ENCODE results near the gene LYPD3. TPM values are rescaled to one million over a fixed set of nuclear protein-coding genes. Genes with fewer than 3 reads are reported as not detected.

The LYPD3 gene
- polyA plus RNA-seq, 1 of the 3 experiments (the other 2 are of a cell fraction): 4.2 TPM

DNA sequence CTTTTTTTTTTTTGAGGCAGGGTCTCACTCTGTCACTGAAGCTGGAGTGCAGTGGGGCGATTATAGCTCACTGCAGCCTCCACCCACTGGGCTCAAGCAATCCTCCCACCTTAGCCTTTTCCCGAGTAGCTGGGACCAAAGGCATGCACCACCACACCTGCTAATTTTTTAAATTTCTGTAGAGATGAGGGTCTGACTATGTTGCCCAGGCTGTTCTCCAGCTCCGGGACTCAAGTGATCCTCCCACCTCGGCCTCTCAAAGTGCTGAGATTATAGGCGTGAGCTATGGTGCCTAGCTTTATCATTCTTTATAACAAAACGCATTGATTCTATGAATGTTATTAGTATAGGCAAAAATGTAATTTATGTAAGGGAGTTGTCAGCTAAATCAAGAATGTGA is 17.9 kb upstream of the LYPD3 start:
- Histone ChIP-seq H3K27me3 (ENCODE audit: insufficient read depth) (no peaks in the 10 kb centered on the region), H3K9me2 (no peaks in the 10 kb centered on the region), H3K27ac (ENCODE audit: low read depth in 2 of 2, low read length in 1 of 2) (no peak overlapping the region), H3K4me3 (ENCODE audit: low read depth in 2 of 2, low read length in 1 of 2) (no peak overlapping the region), H3K9me3 (no peaks in the 10 kb centered on the region), H3K4me2 (no peak overlapping the region), H3F3A (replicated peaks; ENCODE audit: insufficient read depth) (no peaks in the 10 kb centered on the region), H3K9ac (no peak overlapping the region), H3K4me1 (ENCODE audit: control insufficient read depth in 1 of 2, insufficient read depth in 2 of 2, low read depth in 1 of 2, low read length in 1 of 2) (no peaks in the 10 kb centered on the region), H4K20me1 (ENCODE audit: insufficient read depth) (no peaks in the 10 kb centered on the region), H3K79me2 (ENCODE audit: insufficient read depth) (no peaks in the 10 kb centered on the region), H2AFZ (ENCODE audit: low read depth) (no peak overlapping the region), H3K36me3 (replicated peaks in 1 of 2; ENCODE audit: control insufficient read depth in 1 of 2, insufficient read depth in 2 of 2, low read length in 1 of 2) (no peaks in the 10 kb centered on the region)
- TF ChIP-seq USF1 (IDR thresholded peaks at IDR 0.05; ENCODE audit: borderline replicate concordance, low read depth): no peak
- TF ChIP-seq MXI1 (IDR thresholded peaks at IDR 0.05; ENCODE audit: low read depth, low read length): no peak
- TF ChIP-seq ZBTB33 (IDR thresholded peaks at IDR 0.05; ENCODE audit: borderline replicate concordance, low read depth): no peak
- TF ChIP-seq EP300 (IDR thresholded peaks at IDR 0.05; ENCODE audit: borderline replicate concordance in 1 of 2, low read depth in 1 of 2, low read length in 1 of 2): no peak
- TF ChIP-seq IRF3 (IDR thresholded peaks at IDR 0.05; ENCODE audit: low read depth, low read length): no peak
- TF ChIP-seq RXRA (IDR thresholded peaks at IDR 0.05; ENCODE audit: borderline replicate concordance, low read depth): no peak
- TF ChIP-seq ELF1 (IDR thresholded peaks at IDR 0.05): no peak
- TF ChIP-seq, protein P1, sequence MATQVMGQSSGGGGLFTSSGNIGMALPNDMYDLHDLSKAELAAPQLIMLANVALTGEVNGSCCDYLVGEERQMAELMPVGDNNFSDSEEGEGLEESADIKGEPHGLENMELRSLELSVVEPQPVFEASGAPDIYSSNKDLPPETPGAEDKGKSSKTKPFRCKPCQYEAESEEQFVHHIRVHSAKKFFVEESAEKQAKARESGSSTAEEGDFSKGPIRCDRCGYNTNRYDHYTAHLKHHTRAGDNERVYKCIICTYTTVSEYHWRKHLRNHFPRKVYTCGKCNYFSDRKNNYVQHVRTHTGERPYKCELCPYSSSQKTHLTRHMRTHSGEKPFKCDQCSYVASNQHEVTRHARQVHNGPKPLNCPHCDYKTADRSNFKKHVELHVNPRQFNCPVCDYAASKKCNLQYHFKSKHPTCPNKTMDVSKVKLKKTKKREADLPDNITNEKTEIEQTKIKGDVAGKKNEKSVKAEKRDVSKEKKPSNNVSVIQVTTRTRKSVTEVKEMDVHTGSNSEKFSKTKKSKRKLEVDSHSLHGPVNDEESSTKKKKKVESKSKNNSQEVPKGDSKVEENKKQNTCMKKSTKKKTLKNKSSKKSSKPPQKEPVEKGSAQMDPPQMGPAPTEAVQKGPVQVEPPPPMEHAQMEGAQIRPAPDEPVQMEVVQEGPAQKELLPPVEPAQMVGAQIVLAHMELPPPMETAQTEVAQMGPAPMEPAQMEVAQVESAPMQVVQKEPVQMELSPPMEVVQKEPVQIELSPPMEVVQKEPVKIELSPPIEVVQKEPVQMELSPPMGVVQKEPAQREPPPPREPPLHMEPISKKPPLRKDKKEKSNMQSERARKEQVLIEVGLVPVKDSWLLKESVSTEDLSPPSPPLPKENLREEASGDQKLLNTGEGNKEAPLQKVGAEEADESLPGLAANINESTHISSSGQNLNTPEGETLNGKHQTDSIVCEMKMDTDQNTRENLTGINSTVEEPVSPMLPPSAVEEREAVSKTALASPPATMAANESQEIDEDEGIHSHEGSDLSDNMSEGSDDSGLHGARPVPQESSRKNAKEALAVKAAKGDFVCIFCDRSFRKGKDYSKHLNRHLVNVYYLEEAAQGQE (IDR thresholded peaks at IDR 0.05; ENCODE audit: low read depth, low read length): no peak
- TF ChIP-seq JUND (IDR thresholded peaks at IDR 0.05): no peak
- no peak for TF ChIP-seq SIN3A (IDR thresholded peaks at IDR 0.05; ENCODE audit: borderline replicate concordance, low read depth, low read length)
- TF ChIP-seq SMC3 (IDR thresholded peaks at IDR 0.05; ENCODE audit: low read depth, low read length): no peak
- TF ChIP-seq FOXJ3 (CRISPR knock-in tag; IDR thresholded peaks at IDR 0.05): no peak
- no peak for TF ChIP-seq NFIC (IDR thresholded peaks at IDR 0.05; ENCODE audit: borderline replicate concordance)
- TF ChIP-seq FOXM1 (IDR thresholded peaks at IDR 0.05; ENCODE audit: low read depth): no peak
- no peak for TF ChIP-seq RFX5 (IDR thresholded peaks at IDR 0.05; ENCODE audit: low read length)
- no peak for TF ChIP-seq NRF1 (IDR thresholded peaks at IDR 0.05; ENCODE audit: low read depth, low read length)
- TF ChIP-seq EZH2phosphoT487 (IDR thresholded peaks at IDR 0.05; ENCODE audit: borderline replicate concordance, low read depth): no peak
- ChIA-PET POLR2A (no interaction called here), CTCF (interaction anchor here (0.8 to 2.1 kb wide), 3 partner anchors 36 to 51 kb away, joined by 4 to 6 read pairs (median 6); no protein-coding TSS in a partner anchor)
- DNase-seq: no peak
- 88% methylated on average over 6 of the region's 6 CpGs for WGBS (ENCODE audit: low lambda C conversion rate)

Measured in SK-N-SH (cell line).